H9 (cell line): ENCODE results near the gene ATF6. TPM values are rescaled to one million over a fixed set of nuclear protein-coding genes. Genes with fewer than 3 reads are reported as not detected.

Source experiments
- DNase-seq: peaks from one replicate; pipeline ENCODE4 v3.0.0-alpha.2; 2017
- H2AFZ ChIP-seq: one replicate; pipeline ENCODE4 v1.6.1; 2013; ENCODE audit warnings: mild to moderate bottlenecking, low read length, control low read depth, moderate library complexity
- H2AK5ac ChIP-seq: 2 replicates; pipeline ENCODE4 v1.6.1; 2013; ENCODE audit warnings: low read length, control low read depth, mixed read lengths; ENCODE audit not compliant: insufficient read length
- H2BK120ac ChIP-seq: one replicate; pipeline ENCODE4 v1.6.1; 2013; ENCODE audit warnings: low read depth, mild to moderate bottlenecking, low read length, control low read depth, inconsistent platforms; ENCODE audit not compliant: poor library complexity, severe bottlenecking
- H2BK12ac ChIP-seq: 2 replicates; pipeline ENCODE4 v1.6.1; 2013; ENCODE audit warnings: low read length, control low read depth, mixed read lengths, low read depth; ENCODE audit not compliant: insufficient read length
- H2BK15ac ChIP-seq: 2 replicates; pipeline ENCODE4 v1.6.1; 2013; ENCODE audit warnings: low read depth, low read length, control low read depth
- H2BK20ac ChIP-seq: one replicate; pipeline ENCODE4 v1.6.1; 2013; ENCODE audit warnings: low read depth, mild to moderate bottlenecking, low read length, control low read depth, inconsistent platforms; ENCODE audit not compliant: poor library complexity, severe bottlenecking
- H2BK5ac ChIP-seq: 2 replicates; pipeline ENCODE4 v1.6.1; 2013; ENCODE audit warnings: low read length, control low read depth, mixed read lengths; ENCODE audit not compliant: insufficient read length
- H3K14ac ChIP-seq: 2 replicates; pipeline ENCODE4 v1.6.1; 2013; ENCODE audit warnings: low read length, control low read depth; ENCODE audit not compliant: insufficient read depth
- H3K18ac ChIP-seq: 2 replicates; pipeline ENCODE4 v1.6.1; 2013; ENCODE audit warnings: low read depth, mild to moderate bottlenecking, mixed read lengths, low read length, control low read depth; ENCODE audit not compliant: insufficient read length
- H3K23ac ChIP-seq: 2 replicates; pipeline ENCODE4 v1.6.1; 2013; ENCODE audit warnings: low read length, control low read depth, mixed read lengths, low read depth; ENCODE audit not compliant: insufficient read length
- H3K23me2 ChIP-seq: 2 replicates; pipeline ENCODE4 v1.6.1; 2013; ENCODE audit warnings: low read depth, mild to moderate bottlenecking, mixed read lengths, low read length, control low read depth; ENCODE audit not compliant: insufficient read length, poor library complexity, severe bottlenecking
- H3K27ac ChIP-seq: 2 replicates; pipeline ENCODE4 v1.5.1; 2013; ENCODE audit warnings: low read length, control low read depth, mixed read lengths, low read depth; ENCODE audit not compliant: insufficient read length
- H3K27me3 ChIP-seq: 2 replicates; pipeline ENCODE4 v1.6.1; 2013; ENCODE audit warnings: low read length, control low read depth, inconsistent platforms; ENCODE audit not compliant: insufficient read depth
- H3K4ac ChIP-seq: 2 replicates; pipeline ENCODE4 v1.6.1; 2013; ENCODE audit warnings: low read depth, mild to moderate bottlenecking, control low read depth, inconsistent platforms, low read length, moderate library complexity
- H3K4me1 ChIP-seq: 2 replicates; pipeline ENCODE4 v1.6.1; 2013; ENCODE audit warnings: low read length, control low read depth, inconsistent platforms; ENCODE audit not compliant: insufficient read depth
- H3K4me2 ChIP-seq: 2 replicates; pipeline ENCODE4 v1.6.1; 2013; ENCODE audit warnings: low read length, control low read depth, mixed read lengths; ENCODE audit not compliant: insufficient read length, insufficient read depth
- H3K56ac ChIP-seq: 2 replicates; pipeline ENCODE4 v1.6.1; 2013; ENCODE audit warnings: low read depth, mild to moderate bottlenecking, mixed read lengths, low read length, control low read depth; ENCODE audit not compliant: insufficient read length
- H3K79me1 ChIP-seq: 2 replicates; pipeline ENCODE4 v1.6.1; 2013; ENCODE audit warnings: low read depth, mild to moderate bottlenecking, moderate library complexity, low read length, control low read depth, inconsistent platforms; ENCODE audit not compliant: insufficient read depth, poor library complexity, severe bottlenecking
- H3K79me2 ChIP-seq: 2 replicates; pipeline ENCODE4 v1.6.1; 2013; ENCODE audit warnings: low read length, control low read depth, inconsistent platforms; ENCODE audit not compliant: insufficient read depth
- H3K9ac ChIP-seq: 2 replicates; pipeline ENCODE4 v1.6.1; 2013; ENCODE audit warnings: low read length, control low read depth, mixed read lengths; ENCODE audit not compliant: insufficient read length; ENCODE audit errors: extremely low read depth
- H3K9me3 ChIP-seq: one replicate; pipeline ENCODE4 v1.6.1; 2013; ENCODE audit warnings: low read depth, low read length, inconsistent platforms; ENCODE audit not compliant: control insufficient read depth
- H3T11ph ChIP-seq: one replicate; pipeline ENCODE4 v1.6.1; 2013; ENCODE audit warnings: mild to moderate bottlenecking, low read length, control low read depth, inconsistent platforms
- H4K20me1 ChIP-seq: one replicate; pipeline ENCODE4 v1.6.1; 2013; ENCODE audit not compliant: control insufficient read depth, insufficient read length, insufficient read depth
- H4K5ac ChIP-seq: 2 replicates; pipeline ENCODE4 v1.6.1; 2013; ENCODE audit warnings: low read depth, mild to moderate bottlenecking, mixed read lengths, low read length, control low read depth; ENCODE audit not compliant: insufficient read length
- H4K8ac ChIP-seq: replicated peaks from 2 replicates; pipeline ENCODE4 v1.6.1; 2013; ENCODE audit warnings: low read length, control low read depth, mixed read lengths, low read depth; ENCODE audit not compliant: insufficient read length
- H4K91ac ChIP-seq: 2 replicates; pipeline ENCODE4 v1.6.1; 2013; ENCODE audit warnings: low read depth, mild to moderate bottlenecking, moderate library complexity, mixed read lengths, low read length, control low read depth; ENCODE audit not compliant: insufficient read length
- H3K27ac Mint-ChIP-seq, 3 experiments: 2 replicates in 2 of 3; 3 replicates in 1 of 3; pipeline ENCODE4 v1.8.0; 2020 to 2021; ENCODE audit warnings: mixed read lengths in 3 of 3, mild to moderate bottlenecking in 1 of 3, moderate library complexity in 1 of 3
- H3K27me3 Mint-ChIP-seq: 2 replicates; pipeline ENCODE4 v1.8.0; 2021; ENCODE audit warnings: low read depth, mild to moderate bottlenecking, moderate library complexity, mixed read lengths
- H3K36me3 Mint-ChIP-seq, 3 experiments: 2 replicates in 2 of 3; 3 replicates in 1 of 3; pipeline ENCODE4 v1.8.0; 2020 to 2021; ENCODE audit warnings: low read depth in 3 of 3, mixed read lengths in 3 of 3; ENCODE audit not compliant: insufficient read depth in 1 of 3
- H3K4me1 Mint-ChIP-seq, 2 experiments: 2 replicates each; pipeline ENCODE4 v1.8.0; 2020; ENCODE audit warnings: mixed read lengths in 2 of 2
- H3K4me3 Mint-ChIP-seq, 2 experiments: 2 replicates in 1 of 2; 3 replicates in 1 of 2; pipeline ENCODE4 v1.8.0; 2020 to 2021; ENCODE audit warnings: mild to moderate bottlenecking in 2 of 2, mixed read lengths in 2 of 2, moderate library complexity in 1 of 2
- H3K9me3 Mint-ChIP-seq, 2 experiments: 2 replicates in 1 of 2; 3 replicates in 1 of 2; pipeline ENCODE4 v1.8.0; 2020; ENCODE audit warnings: mild to moderate bottlenecking in 2 of 2, mixed read lengths in 2 of 2, moderate library complexity in 1 of 2
- CTCF ChIP-seq: fragments of 200-600 bp; sonication (generic); conservative IDR thresholded peaks from 3 replicates; pipeline ENCODE4 v1.8.0; 2021; ENCODE audit warnings: antibody characterized with exemption, mild to moderate bottlenecking
- WGBS: extraction: QIAGEN DNeasy Blood & Tissue Kit; methylation state at CpG from one replicate; pipeline ENCODE4 v1.1.7; 2013; ENCODE audit warnings: missing lambda C conversion rate, low lambda C conversion rate, mixed read lengths; ENCODE audit not compliant: insufficient read length; ENCODE audit errors: extremely low coverage; 5-methylcytosine and 5-hydroxymethylcytosine counted together
- total RNA-seq: library from RNA; stranded (reverse); gene quantifications from 2 replicates; pipeline ENCODE4 v1.2.1, GENCODE V29; 2021

The ATF6 gene
- total RNA-seq, 1 experiment from 2014 or later, result 11.2 TPM

DNA sequence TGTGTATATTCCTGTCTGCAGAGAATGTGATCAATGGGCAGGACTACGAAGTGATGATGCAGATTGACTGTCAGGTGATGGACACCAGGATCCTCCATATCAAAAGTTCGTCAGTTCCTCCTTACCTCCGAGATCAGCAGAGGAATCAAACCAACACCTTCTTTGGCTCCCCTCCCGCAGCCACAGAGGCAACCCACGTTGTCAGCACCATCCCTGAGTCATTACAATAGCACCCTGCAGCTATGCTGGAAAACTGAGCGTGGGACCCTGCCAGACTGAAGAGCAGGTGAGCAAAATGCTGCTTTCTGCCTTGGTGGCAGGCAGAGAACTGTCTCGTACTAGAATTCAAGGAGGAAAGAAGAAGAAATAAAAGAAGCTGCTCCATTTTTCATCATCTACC, 192.3 kb downstream of the ATF6 start:
- no CpG with 5 or more reads among the region's 7 CpGs for WGBS

More for the DNA sequence above, 192.3 kb downstream of the ATF6 start:
- Mint-ChIP-seq H3K4me1 (peaks cover 10 to 16% of the 10 kb centered on the region in 2 experiments), H3K36me3 (peaks cover 0 to 9% (median 0%) of the 10 kb centered on the region in 3 experiments; a peak in 1 of 7 replicates), H3K27ac (no peak overlapping the region), H3K27me3 (no peaks in the 10 kb centered on the region), H3K4me3 (no peak overlapping the region), H3K9me3 (no peaks in the 10 kb centered on the region)
- H3K9me3 ChIP-seq, result no peaks in the 10 kb centered on the region
- no peaks in the 10 kb centered on the region for H4K20me1 ChIP-seq
- H2BK12ac ChIP-seq, result no peak overlapping the region
- no peak overlapping the region for H4K91ac ChIP-seq
- no peak overlapping the region for H3K9ac ChIP-seq
- H3K18ac ChIP-seq, result no peak overlapping the region
- H3K23ac ChIP-seq, result no peak overlapping the region
- no peak overlapping the region for H2BK15ac ChIP-seq
- H4K8ac ChIP-seq, result no peak overlapping the region
- H3K23me2 ChIP-seq, result no peaks in the 10 kb centered on the region
- TF ChIP-seq CTCF, result no peak
- no peak overlapping the region for H3K4ac ChIP-seq
- no peak overlapping the region for H2AK5ac ChIP-seq
- H3K4me2 ChIP-seq, result no peak overlapping the region
- H2AFZ ChIP-seq, result no peak overlapping the region
- no peaks in the 10 kb centered on the region for H3K79me2 ChIP-seq
- DNase-seq, result no peak
- H4K5ac ChIP-seq, result no peak overlapping the region
- no peaks in the 10 kb centered on the region for H3K27me3 ChIP-seq
- H3K4me1 ChIP-seq, result no peaks in the 10 kb centered on the region
- no peak overlapping the region for H2BK120ac ChIP-seq
- no peak overlapping the region; the same call in 1 of the 2 replicates for H3K14ac ChIP-seq
- H2BK5ac ChIP-seq, result no peak overlapping the region
- no peak overlapping the region for H2BK20ac ChIP-seq
- H3K27ac ChIP-seq, result no peak overlapping the region
- no peaks in the 10 kb centered on the region for H3K79me1 ChIP-seq
- no peak overlapping the region for H3K56ac ChIP-seq
- no peak overlapping the region for H3T11ph ChIP-seq
